Stimulated activated CD4-positive, alpha-beta T cell treated with anti-CD3 and anti-CD28 coated beads, Interleukin-1b, Interleukin-23, amount 100 ng/mL, for 24 hours (primary cell): ENCODE results near the gene RBM24.
"Not testable (repeated sequence)": the region's sequence is repeated elsewhere in the genome, so short reads cannot be mapped to it uniquely, and the experiment has no call there.

ENCODE experiments used
- DNase-seq, 4 experiments: peaks; one replicate each; pipeline ENCODE4 v3.0.0-alpha.2; 2020; ENCODE audit warnings: low read depth in 4 of 4, low spot score in 1 of 4

The RBM24 gene

DNA sequence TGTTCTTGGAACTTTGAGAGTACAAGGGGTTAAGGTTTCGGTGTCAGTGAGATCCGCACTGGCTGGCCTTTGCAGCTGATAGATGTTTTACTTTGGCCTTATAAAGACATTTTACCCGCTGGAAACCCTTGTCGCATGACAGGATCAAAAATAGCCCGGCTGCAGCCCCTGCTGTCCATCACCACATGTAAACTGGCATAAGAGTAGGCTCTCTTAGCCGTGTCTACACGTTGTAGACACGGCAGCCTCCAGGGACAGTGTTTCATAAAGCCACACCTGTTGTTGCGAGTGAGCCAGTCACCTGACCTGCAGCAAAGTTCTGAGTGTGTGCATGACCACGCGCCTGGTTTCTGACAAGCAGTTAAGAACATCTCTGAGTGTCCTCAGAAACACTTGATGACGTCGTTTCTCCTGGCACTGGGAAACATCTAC lies 8.5 kb downstream of the RBM24 start:
- DNase-seq: no peak

DNA sequence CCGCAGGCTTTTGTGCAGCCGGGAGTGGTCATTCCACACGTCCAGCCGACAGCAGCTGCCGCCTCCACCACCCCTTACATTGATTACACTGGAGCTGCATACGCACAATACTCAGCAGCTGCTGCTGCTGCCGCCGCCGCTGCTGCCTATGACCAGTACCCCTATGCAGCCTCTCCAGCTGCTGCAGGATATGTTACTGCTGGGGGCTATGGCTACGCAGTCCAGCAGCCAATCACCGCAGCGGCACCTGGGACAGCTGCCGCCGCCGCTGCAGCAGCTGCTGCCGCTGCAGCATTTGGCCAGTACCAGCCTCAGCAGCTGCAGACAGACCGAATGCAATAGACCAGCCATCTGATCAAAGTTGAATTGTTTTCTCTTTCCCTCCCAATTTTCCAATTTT lies 10.6 kb downstream of the RBM24 start:
- DNase-seq: no peak

GRCh38 chr6:17292600-17293133 lies 11.5 kb downstream of the RBM24 start:
- DNase-seq: no peak

GRCh38 chr6:17293395-17293794 lies 12.2 kb downstream of the RBM24 start:
- DNase-seq: no peak

- DNase-seq: no peak
These were observed 16.3 kb downstream of the RBM24 start for GRCh38 chr6:17297271-17298080.

- no peak for DNase-seq
These were observed 17.1 kb downstream of the RBM24 start for GRCh38 chr6:17298257-17298656.

GRCh38 chr6:17299222-17299621 lies 18.1 kb downstream of the RBM24 start:
- no peak for DNase-seq

DNA sequence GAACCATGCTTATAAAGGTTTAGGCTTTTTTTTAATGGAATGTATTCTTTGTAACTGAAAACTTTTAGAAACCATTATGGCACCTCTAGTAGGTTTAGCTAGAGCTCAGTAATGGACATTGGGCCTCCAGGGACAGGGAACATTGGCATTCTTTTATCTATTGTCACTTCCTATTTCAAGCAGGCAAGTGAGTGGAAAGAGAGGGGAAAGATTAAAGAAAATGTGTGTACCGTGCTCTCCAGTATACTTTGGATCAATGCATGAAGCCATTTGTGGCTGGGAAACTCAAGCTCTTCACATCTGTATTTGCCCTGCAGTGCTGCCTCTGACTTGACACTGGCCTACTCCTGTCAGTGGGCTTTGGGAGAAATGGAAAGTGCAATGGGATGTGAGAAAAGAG lies 18.6 kb downstream of the RBM24 start:
- no peak for DNase-seq

GRCh38 chr6:17300637-17301036 lies 19.5 kb downstream of the RBM24 start:
- DNase-seq: no peak

- no peak for DNase-seq
These were observed 22.3 kb downstream of the RBM24 start for GRCh38 chr6:17303444-17303843.

DNA sequence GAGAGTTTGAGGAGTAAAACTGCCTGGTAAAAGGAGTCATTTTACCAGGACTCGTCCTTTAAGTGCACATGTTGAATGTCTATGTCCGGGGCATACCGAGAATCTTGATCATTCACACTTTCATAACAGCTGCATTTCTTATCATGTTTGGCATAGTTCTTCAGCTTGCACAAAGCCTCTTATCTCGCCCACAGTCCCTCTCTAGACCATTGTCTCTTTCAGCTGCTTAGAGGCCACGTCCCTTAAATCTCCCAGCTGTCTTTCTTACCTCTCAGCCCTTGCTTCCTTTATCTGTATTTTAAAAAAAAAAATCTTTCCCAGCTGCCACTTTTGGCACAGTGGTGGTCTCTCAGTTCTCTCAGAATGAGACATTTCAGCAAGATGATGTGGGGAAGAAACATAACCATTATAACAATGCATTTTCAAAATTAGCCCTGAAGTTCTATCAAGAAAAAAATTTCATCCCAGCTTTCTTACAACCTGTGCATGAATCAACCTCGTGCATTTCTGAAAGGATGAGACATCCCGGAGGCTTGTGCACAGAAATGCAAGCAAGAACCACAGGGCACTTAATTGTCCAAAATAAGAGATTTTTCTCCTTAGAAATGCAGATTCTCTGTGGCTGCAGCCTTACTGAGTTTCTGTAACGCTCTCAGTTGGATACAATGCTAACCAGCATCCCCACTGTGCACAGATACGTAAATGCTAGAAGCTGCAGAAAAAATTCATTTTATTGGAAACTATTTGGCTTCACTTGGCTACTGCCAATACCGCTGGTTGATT lies 24.2 kb downstream of the RBM24 start:
- no peak for DNase-seq

GRCh38 chr6:17311595-17312311 lies 30.6 kb downstream of the RBM24 start:
- no peak for DNase-seq

GRCh38 chr6:17313238-17313637 lies 32.1 kb downstream of the RBM24 start:
- DNase-seq: not testable (repeated sequence)

DNA sequence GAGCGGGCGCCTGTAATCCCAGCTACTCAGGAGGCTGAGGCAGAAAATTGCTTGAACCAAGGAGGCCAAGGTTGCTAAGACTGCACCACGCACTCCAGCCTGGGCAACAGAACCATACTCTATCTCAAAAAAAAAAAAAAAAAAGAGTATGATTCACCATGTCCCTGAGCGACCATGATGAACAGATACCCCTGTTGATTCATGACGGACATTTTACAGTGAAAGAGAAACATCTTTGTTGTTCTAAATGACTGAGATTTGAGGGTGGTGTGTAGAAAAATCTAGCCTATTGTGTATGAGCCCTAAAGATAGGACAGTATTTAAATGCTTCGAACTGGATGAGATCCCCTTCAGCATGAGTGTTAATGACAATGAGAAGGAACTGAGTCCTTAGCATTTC lies 32.8 kb downstream of the RBM24 start:
- DNase-seq: no peak

DNA sequence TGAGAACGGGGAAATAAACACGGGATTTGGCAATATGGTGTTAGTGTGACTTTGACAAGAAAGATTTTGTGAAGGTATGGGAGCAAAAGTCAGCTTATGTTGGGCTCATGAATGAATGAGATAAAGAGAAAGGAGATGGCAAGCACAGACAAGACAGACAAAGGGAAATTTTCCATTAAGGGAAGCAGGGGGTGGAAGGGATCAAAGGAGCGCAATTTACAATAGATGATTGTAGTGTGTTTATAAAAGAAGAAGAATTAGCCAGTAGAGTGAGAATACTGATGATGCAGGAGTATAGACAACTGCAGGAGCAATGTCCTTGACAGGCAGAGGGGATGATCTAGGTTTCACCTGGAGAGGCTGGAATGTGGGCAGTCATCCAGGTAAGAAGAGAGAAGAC lies 34.1 kb downstream of the RBM24 start:
- no peak for DNase-seq

DNA sequence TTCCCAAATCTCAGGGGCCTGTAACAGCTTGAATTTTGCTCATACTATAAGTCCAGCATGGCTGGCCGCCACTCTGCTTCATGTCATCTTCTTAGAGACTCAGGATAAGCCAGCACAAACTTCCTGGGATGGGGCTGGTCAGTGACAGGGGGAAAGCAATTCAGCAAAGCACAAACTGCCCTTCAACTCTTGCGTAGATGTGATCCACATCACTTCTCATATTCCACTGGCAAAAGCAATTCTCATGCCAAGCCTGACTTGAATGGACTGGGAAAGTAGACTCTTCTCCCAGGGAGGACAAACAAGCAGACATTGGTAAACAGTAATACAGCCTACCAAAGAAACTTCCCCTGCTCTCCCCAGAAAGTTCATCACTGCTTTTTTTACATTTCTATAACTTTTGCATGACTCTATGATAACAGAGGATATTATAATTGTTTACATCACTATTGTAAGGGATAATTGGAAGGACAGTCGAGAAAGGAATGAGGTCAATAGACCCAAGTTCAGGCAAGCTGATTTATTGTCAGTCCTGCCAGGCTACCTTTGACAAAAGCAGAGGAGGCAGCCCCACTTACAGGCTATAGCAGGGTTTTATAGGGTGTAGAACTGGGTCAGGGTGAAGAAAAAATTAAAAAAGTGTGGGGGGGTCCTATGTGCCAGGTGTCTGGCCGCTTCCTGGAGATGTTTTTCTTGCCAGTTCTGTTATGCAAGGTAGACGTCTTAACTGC lies 37.4 kb downstream of the RBM24 start:
- DNase-seq: no peak

DNA sequence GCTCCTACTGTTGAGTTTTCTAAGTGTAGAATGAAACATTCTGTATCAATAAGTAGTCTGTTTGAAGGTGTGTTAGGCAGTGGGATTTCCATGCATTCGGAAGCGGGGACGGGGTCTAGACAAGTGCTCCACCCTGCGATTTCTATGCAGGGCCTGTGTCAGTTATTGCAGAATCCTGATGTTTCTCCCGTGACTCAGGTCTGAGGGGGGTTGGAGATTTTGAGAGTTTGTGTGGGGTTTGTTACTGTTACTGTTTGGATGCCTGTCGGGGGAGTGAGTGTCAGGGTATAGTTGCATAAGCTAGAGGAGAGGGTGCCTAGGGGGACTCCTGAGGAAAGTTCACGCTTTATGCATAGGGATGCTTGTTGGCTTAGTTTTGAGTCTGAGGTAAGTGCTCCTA lies 39.1 kb downstream of the RBM24 start:
- not testable (repeated sequence) for DNase-seq

- no peak for DNase-seq
These were observed 50.1 kb downstream of the RBM24 start for GRCh38 chr6:17331238-17331637.

GRCh38 chr6:17334265-17334664 lies 53.1 kb downstream of the RBM24 start:
- DNase-seq: no peak

GRCh38 chr6:17336425-17336824 lies 55.3 kb downstream of the RBM24 start:
- no peak for DNase-seq

- DNase-seq: no peak
These were observed 58.1 kb downstream of the RBM24 start for GRCh38 chr6:17339308-17339670.
